ENCODE results near the gene ERBB4.

Gene ERBB4

GRCh38 chr2:212136216-212136795 lies 402.3 kb downstream of the ERBB4 start:
- Histone ChIP-seq H3K36me3 (ENCODE audit: control insufficient read depth in 2 of 2, insufficient read depth in 2 of 2, low read length in 2 of 2) (no peaks in the 10 kb centered on the region), H3K27me3 (ENCODE audit: control insufficient read depth in 2 of 2, insufficient read depth in 2 of 2, low read length in 2 of 2) (no peaks in the 10 kb centered on the region), H3K4me3 (ENCODE audit: low read length in 2 of 2) (no peak overlapping the region), H3K27ac (ENCODE audit: low read depth in 2 of 2, low read length in 2 of 2) (no peak overlapping the region), H3K9ac (ENCODE audit: low read depth in 1 of 2, low read length in 2 of 2) (no peak overlapping the region), H3K4me1 (ENCODE audit: control insufficient read depth in 2 of 2, insufficient read depth in 2 of 2, low read length in 2 of 2) (no peaks in the 10 kb centered on the region), H3K9me3 (ENCODE audit: control insufficient read depth in 2 of 2, low read length in 2 of 2) (no peaks in the 10 kb centered on the region)

- H3K9ac ChIP-seq (ENCODE audit: low read depth in 1 of 2, low read length in 2 of 2), result no peak overlapping the region
- no peaks in the 10 kb centered on the region for H3K36me3 ChIP-seq (ENCODE audit: control insufficient read depth in 2 of 2, insufficient read depth in 2 of 2, low read length in 2 of 2)
- H3K27me3 ChIP-seq (ENCODE audit: control insufficient read depth in 2 of 2, insufficient read depth in 2 of 2, low read length in 2 of 2), result no peaks in the 10 kb centered on the region
- no peak overlapping the region for H3K27ac ChIP-seq (ENCODE audit: low read depth in 2 of 2, low read length in 2 of 2)
- no peaks in the 10 kb centered on the region for H3K9me3 ChIP-seq (ENCODE audit: control insufficient read depth in 2 of 2, low read length in 2 of 2)
- H3K4me3 ChIP-seq (ENCODE audit: low read length in 2 of 2), result no peak overlapping the region
- H3K4me1 ChIP-seq (ENCODE audit: control insufficient read depth in 2 of 2, insufficient read depth in 2 of 2, low read length in 2 of 2), result no peaks in the 10 kb centered on the region
These were observed 402.9 kb downstream of the ERBB4 start for GRCh38 chr2:212135739-212136138.

- Histone ChIP-seq H3K36me3 (ENCODE audit: control insufficient read depth in 2 of 2, insufficient read depth in 2 of 2, low read length in 2 of 2) (no peaks in the 10 kb centered on the region), H3K27me3 (ENCODE audit: control insufficient read depth in 2 of 2, insufficient read depth in 2 of 2, low read length in 2 of 2) (no peaks in the 10 kb centered on the region), H3K9ac (ENCODE audit: low read depth in 1 of 2, low read length in 2 of 2) (no peak overlapping the region), H3K27ac (ENCODE audit: low read depth in 2 of 2, low read length in 2 of 2) (no peak overlapping the region), H3K9me3 (ENCODE audit: control insufficient read depth in 2 of 2, low read length in 2 of 2) (no peaks in the 10 kb centered on the region), H3K4me3 (ENCODE audit: low read length in 2 of 2) (no peak overlapping the region), H3K4me1 (ENCODE audit: control insufficient read depth in 2 of 2, insufficient read depth in 2 of 2, low read length in 2 of 2) (no peaks in the 10 kb centered on the region)
These were observed 405.3 kb downstream of the ERBB4 start for GRCh38 chr2:212133337-212133736.

GRCh38 chr2:212124598-212124997 lies 414.0 kb downstream of the ERBB4 start:
- Histone ChIP-seq H3K9ac (ENCODE audit: low read depth in 1 of 2, low read length in 2 of 2) (no peak overlapping the region), H3K4me3 (ENCODE audit: low read length in 2 of 2) (no peak overlapping the region), H3K27ac (ENCODE audit: low read depth in 2 of 2, low read length in 2 of 2) (no peak overlapping the region), H3K4me1 (ENCODE audit: control insufficient read depth in 2 of 2, insufficient read depth in 2 of 2, low read length in 2 of 2) (no peaks in the 10 kb centered on the region), H3K9me3 (ENCODE audit: control insufficient read depth in 2 of 2, low read length in 2 of 2) (no peaks in the 10 kb centered on the region), H3K36me3 (ENCODE audit: control insufficient read depth in 2 of 2, insufficient read depth in 2 of 2, low read length in 2 of 2) (no peaks in the 10 kb centered on the region), H3K27me3 (ENCODE audit: control insufficient read depth in 2 of 2, insufficient read depth in 2 of 2, low read length in 2 of 2) (no peaks in the 10 kb centered on the region)

- no peak overlapping the region for H3K4me3 ChIP-seq (ENCODE audit: low read length in 2 of 2)
- H3K9me3 ChIP-seq (ENCODE audit: control insufficient read depth in 2 of 2, low read length in 2 of 2), result no peaks in the 10 kb centered on the region
- no peaks in the 10 kb centered on the region for H3K4me1 ChIP-seq (ENCODE audit: control insufficient read depth in 2 of 2, insufficient read depth in 2 of 2, low read length in 2 of 2)
- no peak overlapping the region for H3K9ac ChIP-seq (ENCODE audit: low read depth in 1 of 2, low read length in 2 of 2)
- no peak overlapping the region for H3K27ac ChIP-seq (ENCODE audit: low read depth in 2 of 2, low read length in 2 of 2)
- H3K27me3 ChIP-seq (ENCODE audit: control insufficient read depth in 2 of 2, insufficient read depth in 2 of 2, low read length in 2 of 2), result no peaks in the 10 kb centered on the region
- H3K36me3 ChIP-seq (ENCODE audit: control insufficient read depth in 2 of 2, insufficient read depth in 2 of 2, low read length in 2 of 2), result no peaks in the 10 kb centered on the region
These were observed 419.0 kb downstream of the ERBB4 start for GRCh38 chr2:212119591-212119990.

- no peaks in the 10 kb centered on the region for H3K27me3 ChIP-seq (ENCODE audit: control insufficient read depth in 2 of 2, insufficient read depth in 2 of 2, low read length in 2 of 2)
- no peak overlapping the region for H3K27ac ChIP-seq (ENCODE audit: low read depth in 2 of 2, low read length in 2 of 2)
- no peak overlapping the region for H3K9ac ChIP-seq (ENCODE audit: low read depth in 1 of 2, low read length in 2 of 2)
- no peaks in the 10 kb centered on the region for H3K4me1 ChIP-seq (ENCODE audit: control insufficient read depth in 2 of 2, insufficient read depth in 2 of 2, low read length in 2 of 2)
- no peaks in the 10 kb centered on the region for H3K36me3 ChIP-seq (ENCODE audit: control insufficient read depth in 2 of 2, insufficient read depth in 2 of 2, low read length in 2 of 2)
- no peaks in the 10 kb centered on the region for H3K9me3 ChIP-seq (ENCODE audit: control insufficient read depth in 2 of 2, low read length in 2 of 2)
- H3K4me3 ChIP-seq (ENCODE audit: low read length in 2 of 2), result no peak overlapping the region
These were observed 420.7 kb downstream of the ERBB4 start for GRCh38 chr2:212117926-212118325.

GRCh38 chr2:212114489-212114888 lies 424.1 kb downstream of the ERBB4 start:
- Histone ChIP-seq H3K4me1 (ENCODE audit: control insufficient read depth in 2 of 2, insufficient read depth in 2 of 2, low read length in 2 of 2) (no peaks in the 10 kb centered on the region), H3K9me3 (ENCODE audit: control insufficient read depth in 2 of 2, low read length in 2 of 2) (no peaks in the 10 kb centered on the region), H3K27ac (ENCODE audit: low read depth in 2 of 2, low read length in 2 of 2) (no peak overlapping the region), H3K4me3 (ENCODE audit: low read length in 2 of 2) (no peak overlapping the region), H3K9ac (ENCODE audit: low read depth in 1 of 2, low read length in 2 of 2) (no peak overlapping the region), H3K36me3 (ENCODE audit: control insufficient read depth in 2 of 2, insufficient read depth in 2 of 2, low read length in 2 of 2) (no peaks in the 10 kb centered on the region), H3K27me3 (ENCODE audit: control insufficient read depth in 2 of 2, insufficient read depth in 2 of 2, low read length in 2 of 2) (no peaks in the 10 kb centered on the region)

- no peaks in the 10 kb centered on the region for H3K36me3 ChIP-seq (ENCODE audit: control insufficient read depth in 2 of 2, insufficient read depth in 2 of 2, low read length in 2 of 2)
- no peak overlapping the region for H3K27ac ChIP-seq (ENCODE audit: low read depth in 2 of 2, low read length in 2 of 2)
- H3K9ac ChIP-seq (ENCODE audit: low read depth in 1 of 2, low read length in 2 of 2), result no peak overlapping the region
- H3K4me3 ChIP-seq (ENCODE audit: low read length in 2 of 2), result no peak overlapping the region
- no peaks in the 10 kb centered on the region for H3K9me3 ChIP-seq (ENCODE audit: control insufficient read depth in 2 of 2, low read length in 2 of 2)
- H3K4me1 ChIP-seq (ENCODE audit: control insufficient read depth in 2 of 2, insufficient read depth in 2 of 2, low read length in 2 of 2), result no peaks in the 10 kb centered on the region
- H3K27me3 ChIP-seq (ENCODE audit: control insufficient read depth in 2 of 2, insufficient read depth in 2 of 2, low read length in 2 of 2), result no peaks in the 10 kb centered on the region
These were observed 426.2 kb downstream of the ERBB4 start for GRCh38 chr2:212112401-212112800.

- Histone ChIP-seq H3K27ac (ENCODE audit: low read depth in 2 of 2, low read length in 2 of 2) (no peak overlapping the region), H3K4me3 (ENCODE audit: low read length in 2 of 2) (no peak overlapping the region)
These were observed 428.6 kb downstream of the ERBB4 start for GRCh38 chr2:212109792-212110680.

GRCh38 chr2:212109217-212109616 lies 429.4 kb downstream of the ERBB4 start:
- Histone ChIP-seq H3K36me3 (ENCODE audit: control insufficient read depth in 2 of 2, insufficient read depth in 2 of 2, low read length in 2 of 2) (no peaks in the 10 kb centered on the region), H3K9me3 (ENCODE audit: control insufficient read depth in 2 of 2, low read length in 2 of 2) (no peaks in the 10 kb centered on the region), H3K4me3 (ENCODE audit: low read length in 2 of 2) (no peak overlapping the region), H3K27me3 (ENCODE audit: control insufficient read depth in 2 of 2, insufficient read depth in 2 of 2, low read length in 2 of 2) (no peaks in the 10 kb centered on the region), H3K4me1 (ENCODE audit: control insufficient read depth in 2 of 2, insufficient read depth in 2 of 2, low read length in 2 of 2) (no peaks in the 10 kb centered on the region), H3K27ac (ENCODE audit: low read depth in 2 of 2, low read length in 2 of 2) (no peak overlapping the region), H3K9ac (ENCODE audit: low read depth in 1 of 2, low read length in 2 of 2) (no peak overlapping the region)

More at GRCh38 chr2:212109792-212110680, 428.6 kb downstream of the ERBB4 start:
- no peaks in the 10 kb centered on the region for H3K4me1 ChIP-seq (ENCODE audit: control insufficient read depth in 2 of 2, insufficient read depth in 2 of 2, low read length in 2 of 2)
- no peaks in the 10 kb centered on the region for H3K9me3 ChIP-seq (ENCODE audit: control insufficient read depth in 2 of 2, low read length in 2 of 2)
- H3K9ac ChIP-seq (ENCODE audit: low read depth in 1 of 2, low read length in 2 of 2), result no peak overlapping the region
- H3K27me3 ChIP-seq (ENCODE audit: control insufficient read depth in 2 of 2, insufficient read depth in 2 of 2, low read length in 2 of 2), result no peaks in the 10 kb centered on the region
- H3K36me3 ChIP-seq (ENCODE audit: control insufficient read depth in 2 of 2, insufficient read depth in 2 of 2, low read length in 2 of 2), result no peaks in the 10 kb centered on the region

Measured in mucosa of rectum (tissue), 2 donors.